Inflammatory macrophage treated with lipopolysaccharide for 4 hours (primary cell): ENCODE measurements around the gene FBXW2.

Experiments
- DNase-seq: peaks from one replicate; pipeline ENCODE4 v3.0.0-alpha.2; 2020

The FBXW2 gene

GRCh38 chr9:120712539-120713031, 80.6 kb downstream of the FBXW2 start:
- DNase-seq: no peak

GRCh38 chr9:120711841-120712538, 81.2 kb downstream of the FBXW2 start:
- DNase-seq: peak; percentile 29

- DNase-seq: peak; percentile 43
Observed at GRCh38 chr9:120711354-120711753, 81.9 kb downstream of the FBXW2 start.

DNA sequence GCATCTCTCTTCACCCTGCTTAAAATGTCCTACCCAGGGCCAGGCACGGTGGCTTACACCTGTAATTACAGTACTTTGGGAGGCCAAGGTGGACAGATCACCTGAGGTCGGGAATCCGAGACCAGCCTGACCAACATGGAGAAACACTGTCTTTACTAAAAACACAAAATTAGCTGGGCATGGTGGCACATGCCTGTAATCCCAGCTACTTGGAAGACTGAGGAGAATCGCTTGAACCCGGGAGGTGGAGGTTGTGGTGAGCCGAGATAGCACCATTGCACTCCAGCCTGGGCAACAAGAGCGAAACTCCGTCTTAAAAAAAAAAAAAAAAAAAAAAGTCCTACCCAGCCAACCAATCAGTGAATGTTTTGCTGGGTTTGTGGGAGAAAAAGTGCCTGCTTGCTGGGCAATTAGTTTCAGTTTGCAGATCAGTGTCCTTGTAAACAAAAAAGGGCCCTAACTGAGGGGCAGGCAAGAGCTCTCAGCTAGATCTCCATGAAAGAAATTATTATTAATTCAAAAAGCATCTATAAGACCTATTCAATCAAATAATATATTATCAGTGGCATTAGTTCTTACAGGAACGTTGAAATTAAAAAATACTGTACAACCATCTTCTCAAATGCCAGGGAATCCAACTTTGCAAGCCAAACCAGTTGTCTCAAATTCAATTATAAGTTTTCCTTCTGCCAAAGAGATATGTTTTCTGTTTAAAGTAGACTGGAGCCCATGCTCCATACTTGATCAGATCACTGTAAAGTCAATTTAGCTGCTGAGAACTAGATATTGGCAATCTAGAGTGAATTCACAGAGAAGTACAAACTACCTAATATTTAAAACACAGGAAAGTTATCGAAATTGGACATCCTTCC, 82.9 kb downstream of the FBXW2 start:
- peak; percentile 85 for DNase-seq

- DNase-seq: no peak
Observed at GRCh38 chr9:120708526-120709224, 84.5 kb downstream of the FBXW2 start.

DNA sequence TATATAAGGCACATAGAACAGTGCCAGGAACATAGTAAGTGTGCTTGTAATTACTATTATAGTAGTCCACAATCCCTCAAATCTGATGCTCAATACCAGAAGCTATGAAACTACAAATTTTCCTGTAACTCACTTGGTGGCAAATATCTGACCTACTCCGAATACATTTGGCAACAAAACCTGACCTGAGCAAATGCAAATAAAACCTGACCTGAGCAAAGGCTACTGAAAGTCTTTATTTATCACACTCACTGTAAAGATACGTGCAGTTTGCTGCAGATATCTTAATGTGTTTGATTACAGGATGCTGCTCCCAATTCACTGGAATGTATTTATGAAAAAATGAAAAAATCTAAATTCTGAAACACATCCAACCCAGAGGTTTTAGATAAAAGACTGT, 86.0 kb downstream of the FBXW2 start:
- no peak for DNase-seq
